ENCODE results near the gene TH.

TH gene

DNA sequence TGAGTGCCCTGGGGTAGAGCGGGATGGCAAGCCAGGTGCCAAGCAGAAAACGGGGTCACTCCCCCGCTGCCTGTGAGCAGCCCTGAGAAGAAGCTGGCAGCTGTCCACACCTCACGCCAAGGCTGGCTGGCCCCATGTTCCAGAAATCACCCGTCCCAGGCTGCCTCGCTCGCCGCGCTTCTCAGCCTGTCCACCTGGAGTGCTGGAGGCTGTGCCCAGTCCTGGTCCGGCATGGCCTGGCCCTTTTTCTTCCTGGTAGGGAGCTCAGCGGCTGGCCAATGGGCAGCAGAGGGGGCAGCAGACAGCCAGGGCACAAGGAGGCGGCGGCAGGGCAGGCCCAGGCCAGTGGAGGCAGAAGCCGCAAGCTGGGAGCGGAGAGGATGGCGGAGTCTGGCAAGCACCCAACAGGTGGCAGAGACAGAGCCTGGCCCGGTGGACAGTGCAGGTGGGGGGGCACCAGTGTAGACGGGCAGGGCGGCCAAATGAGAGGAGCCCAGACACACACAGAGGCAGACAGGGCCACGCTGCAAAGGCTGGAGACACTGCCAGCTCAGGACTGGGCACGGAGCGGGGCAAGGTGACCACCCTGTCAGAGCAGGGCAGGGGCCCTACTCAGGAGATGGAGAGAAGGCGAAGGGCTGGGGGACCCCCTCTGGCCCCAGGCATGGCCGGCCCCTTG, 37.2 kb upstream of the TH start:
- no peak for DNase-seq

DNA sequence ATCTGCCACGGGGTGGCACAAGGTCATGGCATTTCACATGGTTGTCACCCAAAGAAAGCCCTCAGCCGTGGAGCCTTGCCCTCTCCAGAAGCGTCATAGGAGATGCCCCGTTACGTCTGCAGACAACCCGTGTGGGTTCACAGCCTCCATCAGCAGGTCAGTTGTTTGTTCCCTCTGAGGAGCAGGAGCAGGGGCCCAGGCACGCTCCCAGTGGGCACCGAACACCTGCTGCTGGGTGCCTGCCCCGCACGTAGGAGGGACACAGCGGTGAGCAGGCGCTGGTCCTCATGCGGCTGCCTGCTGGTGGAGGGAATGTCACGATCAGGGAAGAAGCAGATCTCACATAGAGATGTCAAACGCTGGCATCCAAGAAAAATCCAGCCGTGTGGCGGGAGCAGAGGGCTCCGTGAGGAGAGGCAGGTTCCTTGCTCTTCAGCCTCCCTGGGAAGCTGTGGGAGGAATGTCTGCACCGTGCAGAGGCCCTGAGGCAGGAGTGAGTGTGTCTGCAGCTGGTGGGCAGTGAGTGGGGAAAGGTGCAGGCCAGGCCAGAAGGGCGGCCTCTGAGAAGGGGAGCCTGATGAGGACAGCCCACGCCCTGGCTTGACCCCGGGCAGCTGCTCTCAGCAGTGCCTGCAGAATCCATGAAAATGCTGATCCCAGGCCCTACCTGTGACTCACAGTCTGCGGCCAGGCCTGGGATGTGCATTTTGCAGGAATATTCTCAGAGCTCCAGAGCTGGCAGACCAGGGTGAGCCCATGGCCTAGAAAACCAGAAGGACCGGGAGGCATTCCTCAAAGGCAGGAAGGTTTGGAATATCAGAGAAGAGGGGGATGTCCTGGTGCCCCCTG, 36.4 kb upstream of the TH start:
- no peak for DNase-seq

- no peak for DNase-seq
Observed at GRCh38 chr11:2207212-2207611, 35.6 kb upstream of the TH start.

- DNase-seq: no peak
Observed at GRCh38 chr11:2205981-2206690, 34.5 kb upstream of the TH start.

GRCh38 chr11:2205214-2205720, 33.7 kb upstream of the TH start:
- DNase-seq: no peak

GRCh38 chr11:2204361-2205213, 33.0 kb upstream of the TH start:
- DNase-seq: no peak

DNA sequence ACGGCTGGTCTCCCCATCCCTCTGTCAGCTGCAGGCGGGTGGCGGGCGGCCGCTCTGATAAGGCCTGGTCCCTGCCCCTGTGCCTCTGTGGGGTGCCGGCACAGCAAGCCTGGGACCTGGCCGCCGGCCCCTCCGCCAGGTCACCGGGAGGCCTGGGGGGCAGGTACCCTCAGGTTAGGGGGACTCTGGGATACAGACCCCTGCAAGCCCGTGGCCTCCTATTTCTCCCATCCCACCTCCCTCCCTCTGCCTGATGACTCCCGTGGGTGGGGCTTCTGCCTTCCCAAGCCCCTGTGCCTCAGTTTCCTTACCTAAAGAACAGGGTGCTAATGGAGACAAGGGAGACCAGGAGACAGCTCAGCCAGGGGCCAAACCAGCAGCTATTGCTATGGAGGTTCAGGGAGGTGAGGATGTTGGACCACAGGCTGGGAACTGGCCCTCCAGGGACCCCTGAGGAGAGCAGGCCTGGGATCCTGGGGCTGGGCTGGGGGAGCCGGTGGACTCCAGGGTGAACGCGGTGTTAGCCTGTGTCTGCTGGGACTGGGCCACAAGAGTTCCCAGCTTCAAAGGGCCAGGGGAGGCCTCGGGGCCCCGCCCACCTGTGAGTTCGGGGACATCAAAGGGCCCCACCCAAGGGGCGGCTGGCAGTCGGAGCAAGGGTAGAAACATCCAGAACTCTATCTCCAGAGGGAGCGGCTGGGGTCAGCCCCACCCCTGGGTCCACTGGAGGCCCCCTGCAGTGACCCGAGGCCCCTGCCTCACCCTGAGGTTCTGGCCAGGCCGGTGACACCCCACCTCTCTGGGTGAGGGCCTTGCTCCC, 32.0 kb upstream of the TH start:
- DNase-seq: no peak

- DNase-seq: no peak
Observed at GRCh38 chr11:2202900-2203439, 31.4 kb upstream of the TH start.

GRCh38 chr11:2202071-2202899, 30.7 kb upstream of the TH start:
- no peak for DNase-seq

DNA sequence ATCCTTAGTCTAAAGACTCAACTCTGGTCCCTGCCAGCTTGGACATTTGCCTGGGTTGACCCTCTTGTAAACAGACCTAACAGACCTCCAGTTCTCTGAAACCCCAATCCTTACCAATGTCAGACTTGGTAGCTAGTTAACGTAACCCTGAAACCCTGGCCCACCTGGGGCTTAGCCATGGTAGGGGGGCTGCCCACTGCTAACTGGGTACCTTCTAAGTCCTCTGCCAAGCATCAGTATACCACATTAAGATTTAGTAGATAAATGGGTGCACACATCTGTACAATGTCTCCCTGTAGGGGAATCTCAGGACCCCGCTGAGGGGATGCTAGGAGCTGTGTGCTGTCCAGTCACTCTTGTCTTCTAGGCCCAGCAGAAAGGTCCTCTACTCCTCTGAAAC, 29.9 kb upstream of the TH start:
- DNase-seq: no peak

DNA sequence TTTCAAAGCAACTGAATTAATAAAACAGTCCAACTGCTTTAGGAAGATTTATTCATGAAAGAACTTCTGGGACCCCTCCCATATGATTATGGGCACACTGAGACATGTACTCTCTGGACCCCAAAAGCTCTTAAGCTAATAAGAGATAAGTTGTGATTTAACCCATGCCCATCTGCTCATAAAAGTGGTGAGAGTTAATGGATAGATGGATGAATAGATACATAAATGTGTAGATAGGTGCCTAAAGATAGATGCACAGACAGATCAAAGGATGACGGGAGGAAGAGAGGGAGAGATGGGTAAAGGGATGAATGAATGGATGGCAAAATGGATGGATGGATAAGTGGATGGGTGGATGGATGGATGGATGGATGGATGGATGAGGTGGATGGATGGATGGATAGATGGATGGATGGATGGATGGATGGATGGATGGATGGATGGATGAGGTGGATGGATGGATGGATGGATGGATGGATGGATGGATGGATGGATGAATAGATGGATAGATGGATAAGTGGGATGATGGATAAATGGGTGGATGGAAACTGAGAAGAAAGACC, 29.4 kb upstream of the TH start:
- DNase-seq: no peak

GRCh38 chr11:2200536-2200935, 28.9 kb upstream of the TH start:
- DNase-seq: no peak

- no peak for DNase-seq
Observed at GRCh38 chr11:2199466-2200341, 28.1 kb upstream of the TH start.

DNA sequence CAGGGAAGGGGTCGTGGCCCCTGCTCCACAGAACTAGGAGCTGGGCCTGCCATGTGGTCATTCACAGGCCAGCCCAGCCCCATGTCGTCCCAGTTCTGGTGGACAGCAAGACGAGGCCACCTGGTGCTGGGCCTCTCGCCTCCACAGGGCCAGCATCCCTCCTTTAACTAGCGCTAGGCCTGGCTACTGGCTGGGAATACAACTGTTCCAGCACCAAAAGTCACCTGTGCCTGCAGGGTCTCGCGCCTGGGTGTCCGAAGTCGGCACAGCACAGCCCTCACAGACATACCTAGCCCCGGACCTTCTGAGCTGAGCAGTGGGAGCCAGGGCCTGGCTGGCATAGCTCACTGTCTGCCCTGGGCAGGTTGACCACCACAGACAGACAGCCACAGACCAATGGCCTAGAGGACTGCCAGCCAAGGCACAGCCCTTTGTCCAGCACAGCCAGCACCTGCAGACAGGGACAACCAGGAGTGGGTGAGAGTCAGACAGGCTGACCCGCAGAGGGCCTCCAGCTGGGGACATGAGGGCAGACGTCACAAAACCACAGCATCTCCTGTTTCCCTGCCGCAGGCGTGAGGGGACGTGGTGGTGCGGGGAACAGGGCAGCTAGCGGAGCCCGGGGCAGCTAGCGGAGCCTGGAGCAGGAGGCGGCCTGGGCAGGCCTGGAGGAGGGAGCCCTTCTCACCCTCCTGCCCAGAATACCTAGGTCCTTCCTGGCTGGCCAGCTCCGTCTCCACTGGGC, 27.2 kb upstream of the TH start:
- no peak for DNase-seq

DNA sequence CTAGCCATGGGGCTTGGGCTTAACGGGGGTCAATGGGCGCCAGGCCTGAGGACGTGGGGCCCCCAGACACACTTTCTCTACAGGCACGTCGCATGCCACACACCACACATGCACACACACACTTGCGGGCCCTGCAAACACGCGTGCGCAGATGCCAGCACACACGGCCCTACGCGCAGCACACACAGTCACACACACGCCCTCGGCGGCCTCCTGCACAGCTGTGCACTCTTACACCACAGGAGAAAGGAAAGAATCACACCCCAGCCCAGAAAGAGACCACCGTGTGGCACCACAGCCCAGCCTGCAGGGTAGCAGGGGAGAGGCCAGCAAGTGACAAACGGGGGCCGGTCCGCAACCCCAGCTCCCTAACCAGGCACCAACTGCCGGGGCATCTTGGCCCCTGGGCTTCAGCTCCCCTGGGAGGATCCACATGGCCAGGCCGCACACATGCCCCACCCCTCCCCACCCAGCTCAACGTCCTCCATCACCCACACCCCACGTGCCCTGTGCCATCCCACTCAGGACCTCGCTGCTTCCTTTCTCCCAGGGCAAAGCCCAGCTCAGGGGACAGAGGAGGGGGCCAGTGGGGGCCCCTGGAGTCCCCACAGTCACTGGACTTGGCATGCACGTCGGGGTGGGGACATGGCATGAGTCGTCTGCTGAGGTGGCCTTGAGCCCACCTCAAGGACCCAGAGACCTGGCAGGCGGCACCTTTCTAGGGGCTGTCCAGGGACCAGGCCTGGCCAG, 26.3 kb upstream of the TH start:
- no peak for DNase-seq

DNA sequence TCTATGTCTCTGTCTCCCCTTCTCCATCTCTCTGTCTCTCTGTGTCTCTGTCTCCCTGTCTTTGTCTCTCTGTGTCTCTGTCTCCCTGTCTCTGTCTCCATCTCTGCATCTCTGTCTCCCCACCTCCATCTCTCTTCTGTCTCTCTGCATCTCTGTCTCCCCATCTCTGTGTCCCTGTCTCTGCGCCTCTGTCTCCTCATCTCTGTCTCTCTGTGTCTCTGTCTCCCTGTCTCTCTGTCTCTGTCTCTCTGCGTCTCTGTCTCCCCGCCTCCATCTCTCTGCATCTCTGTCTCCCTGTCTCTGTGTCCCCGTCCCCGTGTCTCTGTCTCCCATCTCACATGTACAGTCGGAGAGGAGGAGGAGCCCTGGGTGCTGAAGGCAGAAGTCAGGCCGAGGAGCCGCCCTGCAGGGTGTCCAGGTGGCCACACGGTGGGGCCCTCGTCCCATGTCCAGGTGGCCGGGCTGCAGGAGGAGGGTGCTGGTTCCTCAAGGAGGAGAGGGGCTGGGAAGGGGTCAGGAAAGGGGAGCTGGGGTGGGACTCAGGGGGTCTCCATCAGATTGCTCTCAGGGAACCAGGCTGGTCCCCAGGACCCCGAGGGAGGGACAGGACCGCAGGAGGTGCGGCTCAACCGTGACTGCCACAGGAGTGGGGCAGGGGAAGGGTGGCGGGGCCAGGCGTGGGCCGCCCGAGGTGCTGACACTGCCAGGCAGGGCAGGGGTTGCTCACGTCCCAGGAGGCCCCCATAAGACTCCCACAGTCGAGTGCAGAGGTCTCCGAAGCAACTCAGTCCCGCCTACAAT, 25.6 kb upstream of the TH start:
- DNase-seq: peak; percentile 11 to 44

DNA sequence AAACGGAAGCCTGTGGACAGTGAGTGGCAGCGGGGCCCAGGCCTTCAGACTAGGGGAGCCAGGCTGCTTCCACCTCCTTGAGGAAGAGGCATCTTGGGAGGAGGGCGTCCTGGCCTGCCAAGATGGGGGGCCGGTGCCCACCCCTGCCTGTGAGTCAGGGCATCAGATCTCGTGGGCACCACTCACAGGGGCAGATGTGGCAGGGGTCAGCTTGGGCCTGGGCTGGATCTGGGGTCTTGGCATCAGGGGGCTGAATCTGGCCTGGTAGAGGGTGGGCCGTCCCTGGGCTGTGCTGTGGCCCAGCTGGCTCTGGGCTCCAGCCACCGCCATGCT, 24.1 kb upstream of the TH start:
- no peak for DNase-seq
